CD4-positive, alpha-beta T cell (primary cell): ENCODE data around the gene UPF1. TPM values are rescaled to one million over a fixed set of nuclear protein-coding genes. Genes with fewer than 3 reads are reported as not detected.

Experiments used
- ATAC-seq: fragments of 200-7000 bp; cut with Tn5 transposase; one replicate; pipeline ENCODE4 v1.10.0; 2022; ENCODE audit warnings: mild to moderate bottlenecking; ENCODE audit not compliant: poor library complexity
- CTCF ChIA-PET: fragments of 350-600 bp; sonication (Branson Sonifier 250); formaldehyde crosslinking; loops from one replicate; lab custom pipeline; 2021; ENCODE audit warnings: antibody characterized with exemption, inconsistent platforms; lab: Charles Lee
- POLR2A ChIA-PET: fragments of 350-600 bp; sonication (Branson Sonifier 250); formaldehyde crosslinking; loops from one replicate; lab custom pipeline; 2021; ENCODE audit warnings: antibody characterized with exemption, inconsistent platforms; lab: Charles Lee
- DNase-seq, 14 experiments: peaks; one replicate each; pipeline ENCODE4 v3.0.0-alpha.2; 2013 to 2020; ENCODE audit warnings: mixed read lengths in 2 of 14
- H3K27ac ChIP-seq, 2 donors: one replicate each; pipeline versions ENCODE4 v1.5.1 to v1.7.0; 2013; ENCODE audit warnings: low read length in 2 of 2, low read depth in 1 of 2, mild to moderate bottlenecking in 1 of 2
- H3K27me3 ChIP-seq, 2 experiments: 1 replicate in 1 of 2; 2 replicates in 1 of 2; pipeline versions ENCODE4 v1.6.1 to v1.7.0; 2013; ENCODE audit warnings: low read length in 2 of 2, control low read depth in 1 of 2, mild to moderate bottlenecking in 1 of 2, moderate library complexity in 1 of 2; ENCODE audit not compliant: insufficient read depth in 2 of 2, control insufficient read depth in 1 of 2
- H3K36me3 ChIP-seq: one replicate; pipeline ENCODE4 v1.6.1; 2013; ENCODE audit warnings: low read length, control low read depth; ENCODE audit not compliant: insufficient read depth
- H3K4me1 ChIP-seq: one replicate; pipeline ENCODE4 v1.6.1; 2013; ENCODE audit warnings: low read length, control low read depth; ENCODE audit not compliant: insufficient read depth
- H3K4me3 ChIP-seq: one replicate; pipeline ENCODE4 v1.5.1; 2013; ENCODE audit warnings: mild to moderate bottlenecking, low read length, moderate library complexity
- H3K9me3 ChIP-seq, 2 experiments: 1 replicate in 1 of 2; 2 replicates in 1 of 2; pipeline versions ENCODE4 v1.6.1 to v1.7.0; 2013; ENCODE audit warnings: low read length in 2 of 2, mild to moderate bottlenecking in 2 of 2, control low read depth in 1 of 2, moderate library complexity in 1 of 2; ENCODE audit not compliant: control insufficient read depth in 1 of 2, insufficient read depth in 1 of 2
- H3K27ac Mint-ChIP-seq: one replicate; pipeline ENCODE4 v1.8.0; 2020; ENCODE audit warnings: mixed read lengths
- H3K27me3 Mint-ChIP-seq: one replicate; pipeline ENCODE4 v1.8.0; 2021; ENCODE audit warnings: mixed read lengths
- H3K36me3 Mint-ChIP-seq: one replicate; pipeline ENCODE4 v1.8.0; 2021; ENCODE audit warnings: low read depth, mixed read lengths
- H3K4me1 Mint-ChIP-seq: one replicate; pipeline ENCODE4 v1.8.0; 2021; ENCODE audit warnings: low read depth, mixed read lengths
- H3K4me3 Mint-ChIP-seq: one replicate; pipeline ENCODE4 v1.8.0; 2020; ENCODE audit warnings: mild to moderate bottlenecking, mixed read lengths
- H3K9me3 Mint-ChIP-seq: one replicate; pipeline ENCODE4 v1.8.0; 2020; ENCODE audit warnings: mixed read lengths
- CTCF ChIP-seq: fragments of 200-600 bp; IDR thresholded peaks from one replicate; pipeline ENCODE4 v1.8.0; 2022; ENCODE audit warnings: antibody characterized with exemption, mild to moderate bottlenecking
- intact Hi-C, 2 experiments: fragments of 100-400 bp; cut with DNase I in 1 of 2; cut with micrococcal nuclease in 1 of 2; formaldehyde crosslinking; loops; one replicate each; pipeline versions ENCODE4 v1.15.1 to v1.9.0; 2023 to 2025; cut with DNase I, micrococcal nuclease
- total RNA-seq, 174 experiments: library from RNA in 2 of 174; stranded (reverse) in 2 of 174; gene quantifications; one replicate each; pipeline ENCODE4 v1.2.3 and lab custom pipeline; 2021 to 2026

UPF1 gene
- total RNA-seq, 2 experiments from 2014 or later, result 146 to 150 TPM

- no peak overlapping the region for H3K4me3 Mint-ChIP-seq
- peaks cover 13 to 14% of the 10 kb centered on the region in 2 experiments for H3K27me3 ChIP-seq
- TF ChIP-seq CTCF, result no peak
- H3K27me3 Mint-ChIP-seq, result peaks cover 18% of the 10 kb centered on the region
- ChIA-PET CTCF (no interaction called here), POLR2A (interaction anchor here (0.6 kb wide), 1 partner anchor 110 kb away, joined by 4 read pairs; no protein-coding TSS in a partner anchor)
- no peaks in the 10 kb centered on the region for H3K9me3 Mint-ChIP-seq
- DNase-seq (no peak), ATAC-seq (no peak)
- no peaks in the 10 kb centered on the region for H3K36me3 Mint-ChIP-seq
- H3K4me3 ChIP-seq, result no peak overlapping the region
- H3K36me3 ChIP-seq, result no peaks in the 10 kb centered on the region
- no peak overlapping the region for H3K27ac ChIP-seq
- H3K27ac Mint-ChIP-seq, result no peak overlapping the region
- H3K4me1 ChIP-seq, result no peaks in the 10 kb centered on the region
- no peaks in the 10 kb centered on the region for H3K4me1 Mint-ChIP-seq
- H3K9me3 ChIP-seq, result peaks cover 0 to 3% of the 10 kb centered on the region in 2 experiments
- intact Hi-C loops, result loop anchor here in 1 of 2 experiments (10.0 kb wide), 1 partner anchor 65 kb away; no protein-coding TSS in a partner anchor
These were observed 58.4 kb downstream of the UPF1 start for GRCh38 chr19:18889949-18890745.

GRCh38 chr19:18893587-18894253 is 62.0 kb downstream of the UPF1 start:
- Histone ChIP-seq H3K27me3 (peaks cover 17 to 19% of the 10 kb centered on the region in 2 experiments), H3K27ac (no peak overlapping the region), H3K9me3 (peaks cover 0 to 3% of the 10 kb centered on the region in 2 experiments), H3K36me3 (peaks cover 1% of the 10 kb centered on the region), H3K4me3 (no peak overlapping the region), H3K4me1 (peaks cover 11% of the 10 kb centered on the region)
- Mint-ChIP-seq H3K27me3 (peaks cover 35% of the 10 kb centered on the region), H3K27ac (no peak overlapping the region), H3K4me1 (peaks cover 13% of the 10 kb centered on the region), H3K4me3 (no peak overlapping the region), H3K36me3 (peaks cover 4% of the 10 kb centered on the region), H3K9me3 (no peaks in the 10 kb centered on the region)
- ChIA-PET CTCF (no interaction called here), POLR2A (no interaction called here)
- DNase-seq (no peak), ATAC-seq (no peak)
- intact Hi-C loops, result no loop called here
- no peak for TF ChIP-seq CTCF

GRCh38 chr19:18894254-18895037 is 62.7 kb downstream of the UPF1 start:
- H3K27ac ChIP-seq, result no peak overlapping the region
- intact Hi-C loops, result no loop called here
- H3K27me3 ChIP-seq, result peaks cover 17 to 19% of the 10 kb centered on the region in 2 experiments
- H3K36me3 ChIP-seq, result peaks cover 6% of the 10 kb centered on the region
- peaks cover 0 to 3% of the 10 kb centered on the region in 2 experiments for H3K9me3 ChIP-seq
- H3K27me3 Mint-ChIP-seq, result peaks cover 34% of the 10 kb centered on the region
- no peak overlapping the region for H3K27ac Mint-ChIP-seq
- peaks cover 11% of the 10 kb centered on the region for H3K4me1 ChIP-seq
- H3K4me3 Mint-ChIP-seq, result no peak overlapping the region
- DNase-seq (peak in 1 of 14 experiments; percentile 18), ATAC-seq (no peak)
- no peak for TF ChIP-seq CTCF
- POLR2A ChIA-PET, result no interaction called here
- H3K4me1 Mint-ChIP-seq, result peaks cover 13% of the 10 kb centered on the region
- CTCF ChIA-PET, result no interaction called here
- H3K9me3 Mint-ChIP-seq, result no peaks in the 10 kb centered on the region
- no peak overlapping the region for H3K4me3 ChIP-seq
- H3K36me3 Mint-ChIP-seq, result peaks cover 10% of the 10 kb centered on the region
